HG02588 (cell line): ENCODE measurements around the gene PCDHGA11.
"Not testable (repeated sequence)": the region's sequence is repeated elsewhere in the genome, so short reads cannot be mapped to it uniquely, and the experiment has no call there.

ENCODE experiments used
- ATAC-seq: cut with Tn5 transposase; IDR thresholded peaks from one replicate; pipeline ENCODE4 v1.9.1; 2021; ENCODE audit warnings: mild to moderate bottlenecking, moderate library complexity; ENCODE audit not compliant: unreplicated experiment

Gene PCDHGA11

DNA sequence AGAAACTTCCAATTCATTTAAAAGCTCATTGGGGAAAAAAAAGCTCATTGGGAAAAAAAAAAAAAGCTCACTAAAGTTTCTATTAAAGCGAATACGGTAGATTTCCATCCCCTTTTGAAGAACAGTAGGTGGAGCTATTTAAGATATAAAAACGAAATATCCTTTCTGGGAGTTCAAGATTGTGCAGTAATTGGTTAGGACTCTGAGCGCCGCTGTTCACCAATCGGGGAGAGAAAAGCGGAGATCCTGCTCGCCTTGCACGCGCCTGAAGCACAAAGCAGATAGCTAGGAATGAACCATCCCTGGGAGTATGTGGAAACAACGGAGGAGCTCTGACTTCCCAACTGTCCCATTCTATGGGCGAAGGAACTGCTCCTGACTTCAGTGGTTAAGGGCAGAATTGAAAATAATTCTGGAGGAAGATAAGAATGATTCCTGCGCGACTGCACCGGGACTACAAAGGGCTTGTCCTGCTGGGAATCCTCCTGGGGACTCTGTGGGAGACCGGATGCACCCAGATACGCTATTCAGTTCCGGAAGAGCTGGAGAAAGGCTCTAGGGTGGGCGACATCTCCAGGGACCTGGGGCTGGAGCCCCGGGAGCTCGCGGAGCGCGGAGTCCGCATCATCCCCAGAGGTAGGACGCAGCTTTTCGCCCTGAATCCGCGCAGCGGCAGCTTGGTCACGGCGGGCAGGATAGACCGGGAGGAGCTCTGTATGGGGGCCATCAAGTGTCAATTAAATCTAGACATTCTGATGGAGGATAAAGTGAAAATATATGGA lies 9.7 kb downstream of the PCDHGA11 start, which contains the start of gene PCDHGA12:
Gene PCDHGA12 (plus strand): TSS at position 176 of the 782 bp plus-strand sequence. CDS start 253 bp downstream, at position 429.
- ATAC-seq, result no peak

- no peak for ATAC-seq
These were observed 10.4 kb downstream of the PCDHGA11 start for GRCh38 chr5:141431286-141431685.

- not testable (repeated sequence) for ATAC-seq
These were observed 11.5 kb downstream of the PCDHGA11 start for GRCh38 chr5:141432308-141432707.

DNA sequence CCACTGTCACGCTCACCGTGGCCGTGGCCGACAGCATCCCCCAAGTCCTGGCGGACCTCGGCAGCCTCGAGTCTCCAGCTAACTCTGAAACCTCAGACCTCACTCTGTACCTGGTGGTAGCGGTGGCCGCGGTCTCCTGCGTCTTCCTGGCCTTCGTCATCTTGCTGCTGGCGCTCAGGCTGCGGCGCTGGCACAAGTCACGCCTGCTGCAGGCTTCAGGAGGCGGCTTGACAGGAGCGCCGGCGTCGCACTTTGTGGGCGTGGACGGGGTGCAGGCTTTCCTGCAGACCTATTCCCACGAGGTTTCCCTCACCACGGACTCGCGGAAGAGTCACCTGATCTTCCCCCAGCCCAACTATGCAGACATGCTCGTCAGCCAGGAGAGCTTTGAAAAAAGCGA lies 11.9 kb downstream of the PCDHGA11 start:
- not testable (repeated sequence) for ATAC-seq

GRCh38 chr5:141434006-141434405 lies 13.2 kb downstream of the PCDHGA11 start:
- ATAC-seq, result no peak

DNA sequence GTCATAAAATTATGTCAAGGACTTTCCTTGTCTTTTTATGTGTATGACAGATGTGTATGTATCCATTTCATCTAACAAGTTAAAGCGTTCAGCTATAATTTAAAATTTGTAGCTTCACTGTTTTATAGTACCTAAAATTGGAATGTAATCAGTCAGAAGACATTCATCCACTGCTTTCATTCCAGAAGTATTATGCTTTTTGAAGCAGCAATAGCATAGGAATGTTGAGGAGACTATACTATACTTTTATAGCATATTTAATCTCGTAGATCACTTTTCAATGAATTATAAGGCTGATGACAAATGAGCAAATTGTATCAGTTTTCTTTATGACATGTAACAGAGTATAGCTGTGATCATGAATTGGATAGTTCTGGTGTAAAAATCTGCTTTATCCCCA lies 16.4 kb downstream of the PCDHGA11 start:
- no peak for ATAC-seq

DNA sequence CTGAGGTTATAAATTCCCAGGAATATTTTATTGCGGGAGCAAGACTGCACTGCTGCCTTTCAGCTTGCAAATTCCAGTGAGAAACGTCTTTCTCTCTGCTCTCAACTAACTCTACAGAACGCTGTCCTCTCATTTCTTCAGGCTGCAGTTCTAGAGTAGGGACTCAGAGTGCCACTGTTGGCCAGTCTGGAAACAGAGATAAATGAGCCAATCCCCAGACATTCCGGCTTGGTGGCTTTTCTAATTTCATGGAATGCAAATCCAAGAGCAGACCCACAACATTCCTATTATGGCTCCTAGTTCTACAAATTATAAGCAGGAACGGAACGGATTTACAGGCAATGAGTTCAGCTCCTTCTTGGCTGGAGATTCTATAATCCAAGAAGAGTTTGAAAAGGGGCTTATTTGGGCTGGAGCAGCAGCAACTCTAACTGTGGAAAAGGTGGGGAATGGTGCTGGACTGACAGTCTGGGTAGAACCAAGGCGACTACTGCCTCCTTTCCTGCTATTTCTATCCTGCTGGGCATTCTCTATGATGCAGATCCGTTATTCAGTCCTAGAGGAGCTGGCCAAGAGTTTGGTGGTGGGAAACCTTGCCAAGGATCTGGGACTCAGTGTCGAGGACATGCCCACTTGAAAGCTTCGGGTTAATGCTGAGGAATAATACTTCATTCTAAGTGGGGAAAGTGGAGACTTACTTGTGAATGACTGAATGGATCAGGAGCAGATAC lies 18.7 kb downstream of the PCDHGA11 start:
- ATAC-seq, result no peak

DNA sequence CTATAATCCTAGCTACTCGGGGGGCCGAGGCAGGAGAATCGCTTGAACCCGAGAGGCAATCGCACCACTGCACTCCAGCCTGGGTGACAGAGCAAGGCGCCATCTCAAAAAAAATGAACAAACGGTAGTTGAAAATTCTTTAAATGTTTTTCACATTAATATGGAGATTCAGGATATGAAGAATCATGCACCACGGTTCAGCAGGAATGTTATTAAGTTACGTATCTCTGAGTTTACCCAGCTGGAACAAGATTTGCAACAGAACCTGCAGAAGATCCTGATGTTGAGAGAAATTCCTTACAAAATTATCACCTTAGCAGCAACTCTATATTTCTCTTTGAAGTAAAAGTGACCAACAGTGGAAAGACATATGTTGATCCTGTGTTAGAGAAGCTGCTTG lies 19.5 kb downstream of the PCDHGA11 start:
- ATAC-seq, result no peak

DNA sequence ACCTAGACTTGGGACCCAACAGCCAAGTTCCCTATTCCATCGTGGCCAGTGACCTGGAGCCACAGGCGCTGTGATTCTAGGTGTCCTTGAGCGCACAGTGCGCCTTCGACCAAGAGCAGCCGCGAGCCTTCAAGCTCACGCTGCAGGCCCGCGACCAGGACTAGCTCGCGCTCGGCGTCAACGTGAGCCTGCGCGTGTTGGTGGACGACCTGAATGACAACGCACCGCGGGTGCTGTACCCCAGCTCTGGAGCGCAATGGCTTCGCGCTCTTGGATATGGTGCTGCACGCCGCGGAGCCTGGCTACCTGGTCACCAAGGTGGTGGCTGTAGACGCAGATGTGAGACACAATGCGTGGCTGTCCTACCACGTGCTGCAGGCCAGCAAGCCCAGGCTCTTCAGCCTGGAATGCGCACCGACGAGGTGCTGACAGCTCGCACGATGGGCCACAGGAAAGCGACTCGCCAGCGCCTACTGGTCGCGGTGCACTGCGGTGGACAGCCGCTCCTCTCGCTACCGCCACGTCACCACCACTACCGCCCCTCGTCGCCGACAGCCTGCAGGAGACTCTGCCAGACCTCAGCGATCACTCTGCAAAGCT lies 20.8 kb downstream of the PCDHGA11 start:
- ATAC-seq, result no peak

GRCh38 chr5:141465351-141465750 lies 44.5 kb downstream of the PCDHGA11 start:
- ATAC-seq, result no peak
